ENCODE measurements around the gene P2RY13.

- TF ChIP-seq CTCF (IDR thresholded peaks at IDR 0.05) (no peak), POLR2A (IDR thresholded peaks at IDR 0.05) (no peak)
These were observed 46.0 kb downstream of the P2RY13 start for GRCh38 chr3:151283387-151283786.

Data from tibial nerve (tissue), 3 donors.